HEK293 (cell line): ENCODE data around the gene MYO1D.

Experiments
- CTCF ChIA-PET: fragments of 350-600 bp; formaldehyde crosslinking; extraction: SDS; loops from one replicate; lab custom pipeline; 2021; ENCODE audit warnings: antibody characterized with exemption; lab: Yijun Ruan, JAX
- POLR2A ChIA-PET: fragments of 300-600 bp; formaldehyde crosslinking; extraction: SDS; loops from one replicate; lab custom pipeline; 2020; ENCODE audit warnings: antibody characterized with exemption, inconsistent platforms; lab: Yijun Ruan, JAX
- H3K27ac ChIP-seq: fragments of 200-500 bp; sonication (Bioruptor generic); 2 replicates; pipeline ENCODE4 v1.5.1; 2014; ENCODE audit warnings: low read depth, low read length, control low read depth, inconsistent platforms; ENCODE audit errors: extremely low read depth
- H3K36me3 ChIP-seq, 2 experiments: fragments of 200-500 bp in 1 of 2; sonication (Bioruptor generic) in 1 of 2; 1 replicate in 1 of 2; 2 replicates in 1 of 2; pipeline ENCODE4 v1.5.1; 2014 to 2017; ENCODE audit warnings: inconsistent platforms in 2 of 2, low read length in 2 of 2; ENCODE audit not compliant: control insufficient read depth in 2 of 2, insufficient read depth in 1 of 2
- H3K4me1 ChIP-seq: fragments of 200-500 bp; sonication (Bioruptor generic); 2 replicates; pipeline ENCODE4 v1.5.1; 2014; ENCODE audit warnings: mild to moderate bottlenecking, low read length, inconsistent platforms; ENCODE audit not compliant: control insufficient read depth, insufficient read depth
- H3K4me3 ChIP-seq: 2 replicates; pipeline ENCODE4 v1.5.1; 2011; ENCODE audit warnings: low read depth, mild to moderate bottlenecking, control low read depth, low read length, moderate library complexity
- H3K9me3 ChIP-seq: fragments of 200-500 bp; sonication (Bioruptor generic); 2 replicates; pipeline ENCODE4 v1.5.1; 2014; ENCODE audit warnings: low read depth, low read length, inconsistent platforms; ENCODE audit not compliant: control insufficient read depth, insufficient read depth
- AEBP2 ChIP-seq: fragments of 450-650 bp; formaldehyde crosslinking; IDR thresholded peaks from 2 replicates; pipeline ENCODE4 v1.5.1; 2016; ENCODE audit warnings: missing biosample characterization, missing genetic modification characterization, borderline replicate concordance
- HOXC10 ChIP-seq: sonication (generic); formaldehyde crosslinking; IDR thresholded peaks from 2 replicates; pipeline ENCODE4 v1.8.1; 2023; ENCODE audit warnings: mild to moderate bottlenecking, missing genetic modification reagents
- PBX3 ChIP-seq: sonication (generic); formaldehyde crosslinking; IDR thresholded peaks from 2 replicates; pipeline ENCODE4 v1.8.1; 2022; ENCODE audit warnings: mild to moderate bottlenecking, moderate library complexity, missing genetic modification reagents
- SCRT2 ChIP-seq: fragments of 450-650 bp; formaldehyde crosslinking; IDR thresholded peaks from 2 replicates; pipeline ENCODE4 v1.5.1; 2016; ENCODE audit warnings: missing biosample characterization, missing genetic modification characterization
- SP7 ChIP-seq: fragments of 450-650 bp; formaldehyde crosslinking; IDR thresholded peaks from 2 replicates; pipeline ENCODE4 v1.5.1; 2016; ENCODE audit warnings: missing biosample characterization, missing genetic modification characterization
- YY1 ChIP-seq: fragments of 450-650 bp; formaldehyde crosslinking; IDR thresholded peaks from 2 replicates; pipeline ENCODE4 v1.5.1; 2018; ENCODE audit warnings: missing biosample characterization, missing genetic modification characterization
- ZBTB21 ChIP-seq: fragments of 450-650 bp; formaldehyde crosslinking; IDR thresholded peaks from 2 replicates; pipeline ENCODE4 v1.5.1; 2017; ENCODE audit warnings: missing biosample characterization, missing genetic modification characterization
- ZBTB7A ChIP-seq: fragments of 450-650 bp; formaldehyde crosslinking; IDR thresholded peaks from 2 replicates; pipeline ENCODE4 v1.5.1; 2016; ENCODE audit warnings: low read depth, missing biosample characterization, missing genetic modification characterization
- ZFP3 ChIP-seq: fragments of 450-650 bp; formaldehyde crosslinking; IDR thresholded peaks from 2 replicates; pipeline ENCODE4 v1.5.1; 2016; ENCODE audit warnings: low read depth, missing biosample characterization, missing genetic modification characterization
- ZNF133 ChIP-seq: fragments of 450-650 bp; formaldehyde crosslinking; IDR thresholded peaks from 2 replicates; pipeline ENCODE4 v1.5.1; 2016; ENCODE audit warnings: missing biosample characterization, missing genetic modification characterization
- ZNF157 ChIP-seq: fragments of 450-650 bp; formaldehyde crosslinking; IDR thresholded peaks from 2 replicates; pipeline ENCODE4 v1.5.1; 2016; ENCODE audit warnings: missing biosample characterization, missing genetic modification characterization
- ZNF214 ChIP-seq: fragments of 450-650 bp; formaldehyde crosslinking; IDR thresholded peaks from 2 replicates; pipeline ENCODE4 v1.5.1; 2017; ENCODE audit warnings: missing biosample characterization, mild to moderate bottlenecking, missing genetic modification characterization, borderline replicate concordance
- ZNF23 ChIP-seq: fragments of 450-650 bp; formaldehyde crosslinking; IDR thresholded peaks from 2 replicates; pipeline ENCODE4 v1.5.1; 2016; ENCODE audit warnings: missing biosample characterization, missing genetic modification characterization, borderline replicate concordance
- ZNF324 ChIP-seq: fragments of 450-650 bp; formaldehyde crosslinking; IDR thresholded peaks from 2 replicates; pipeline ENCODE4 v1.5.1; 2016; ENCODE audit warnings: missing biosample characterization, missing genetic modification characterization
- ZNF366 ChIP-seq: fragments of 450-650 bp; formaldehyde crosslinking; conservative IDR thresholded peaks from 2 replicates; pipeline ENCODE4 v1.5.1; 2016; ENCODE audit warnings: missing biosample characterization, missing genetic modification characterization
- ZNF391 ChIP-seq: fragments of 450-650 bp; formaldehyde crosslinking; IDR thresholded peaks from 2 replicates; pipeline ENCODE4 v1.5.1; 2016; ENCODE audit warnings: low read depth, missing biosample characterization, missing genetic modification characterization, borderline replicate concordance
- ZNF433 ChIP-seq: fragments of 450-650 bp; formaldehyde crosslinking; IDR thresholded peaks from 2 replicates; pipeline ENCODE4 v1.5.1; 2016; ENCODE audit warnings: missing biosample characterization, missing genetic modification characterization, low read depth
- ZNF449 ChIP-seq: fragments of 450-650 bp; formaldehyde crosslinking; IDR thresholded peaks from 2 replicates; pipeline ENCODE4 v1.5.1; 2017; ENCODE audit warnings: missing biosample characterization, mild to moderate bottlenecking, missing genetic modification characterization, moderate library complexity
- ZNF514 ChIP-seq: fragments of 450-650 bp; formaldehyde crosslinking; IDR thresholded peaks from 2 replicates; pipeline ENCODE4 v1.5.1; 2016; ENCODE audit warnings: missing biosample characterization, missing genetic modification characterization
- ZNF555 ChIP-seq: fragments of 450-650 bp; formaldehyde crosslinking; conservative IDR thresholded peaks from 2 replicates; pipeline ENCODE4 v1.5.1; 2017; ENCODE audit warnings: missing biosample characterization, mild to moderate bottlenecking, missing genetic modification characterization, inconsistent platforms
- ZNF596 ChIP-seq: fragments of 450-650 bp; IDR thresholded peaks from 2 replicates; pipeline ENCODE4 v1.5.0; 2018; ENCODE audit warnings: missing biosample characterization, mild to moderate bottlenecking, missing genetic modification characterization, moderate library complexity
- ZNF629 ChIP-seq: fragments of 450-650 bp; formaldehyde crosslinking; IDR thresholded peaks from 2 replicates; pipeline ENCODE4 v1.5.1; 2017; ENCODE audit warnings: missing biosample characterization, missing genetic modification characterization
- ZNF707 ChIP-seq: fragments of 450-650 bp; formaldehyde crosslinking; IDR thresholded peaks from 2 replicates; pipeline ENCODE4 v1.5.1; 2016; ENCODE audit warnings: missing biosample characterization, missing genetic modification characterization
- ZNF785 ChIP-seq: fragments of 450-650 bp; formaldehyde crosslinking; IDR thresholded peaks from 2 replicates; pipeline ENCODE4 v1.5.1; 2016; ENCODE audit warnings: missing biosample characterization, missing genetic modification characterization
- ZNF791 ChIP-seq: fragments of 450-650 bp; formaldehyde crosslinking; IDR thresholded peaks from 2 replicates; pipeline ENCODE4 v1.5.1; 2016; ENCODE audit warnings: missing biosample characterization, missing genetic modification characterization
- ZSCAN5A ChIP-seq: fragments of 450-650 bp; formaldehyde crosslinking; IDR thresholded peaks from 2 replicates; pipeline ENCODE4 v1.5.1; 2016; ENCODE audit warnings: missing biosample characterization, missing genetic modification characterization
- TF ChIP-seq, protein P1 (sequence below): fragments of 450-650 bp; formaldehyde crosslinking; IDR thresholded peaks from 2 replicates; pipeline ENCODE4 v1.5.1; 2016; ENCODE audit warnings: missing biosample characterization, missing genetic modification characterization

The MYO1D gene

DNA sequence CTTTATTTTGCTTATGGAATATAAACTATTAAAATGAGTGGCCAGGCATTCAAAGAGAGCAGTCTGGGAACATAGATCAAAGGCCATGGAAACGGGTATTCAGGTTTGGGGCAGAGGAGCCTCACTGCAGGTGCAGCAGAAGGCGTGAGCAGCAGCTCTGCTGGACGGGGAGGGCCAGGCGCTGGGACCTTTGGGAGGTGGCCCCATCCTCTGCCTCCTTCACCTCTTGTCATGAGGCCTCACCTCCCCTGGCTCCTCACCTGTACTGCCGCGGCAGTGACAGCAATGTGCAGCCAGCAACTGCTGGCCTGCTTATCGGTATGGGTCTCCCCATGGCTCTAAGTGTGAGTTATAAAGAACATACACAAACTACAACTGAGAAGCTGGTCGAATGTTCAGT, 280.7 kb downstream of the MYO1D start:
- Histone ChIP-seq H3K4me1 (no peaks in the 10 kb centered on the region), H3K9me3 (no peaks in the 10 kb centered on the region), H3K27ac (no peak overlapping the region), H3K36me3 (no peaks in the 10 kb centered on the region), H3K4me3 (no peak overlapping the region)
- POLR2A ChIA-PET = no interaction called here
- TF ChIP-seq ZNF791 (tag by site-specific recombination) (no peak), SP7 (tag by site-specific recombination) (no peak), ZNF555 (tag by site-specific recombination) (no peak), HOXC10 (CRISPR knock-in tag) (no peak), ZNF785 (tag by site-specific recombination) (no peak), ZFP3 (no peak), ZNF707 (tag by site-specific recombination) (no peak), YY1 (tag by site-specific recombination) (no peak), ZBTB7A (tag by site-specific recombination) (no peak), ZNF629 (no peak), ZNF23 (tag by site-specific recombination) (no peak), ZNF449 (no peak)
- CTCF ChIA-PET = interaction anchor here (0.6 to 0.9 kb wide), 3 partner anchors 84 to 133 kb away, joined by 3 read pairs; no protein-coding TSS in a partner anchor

DNA sequence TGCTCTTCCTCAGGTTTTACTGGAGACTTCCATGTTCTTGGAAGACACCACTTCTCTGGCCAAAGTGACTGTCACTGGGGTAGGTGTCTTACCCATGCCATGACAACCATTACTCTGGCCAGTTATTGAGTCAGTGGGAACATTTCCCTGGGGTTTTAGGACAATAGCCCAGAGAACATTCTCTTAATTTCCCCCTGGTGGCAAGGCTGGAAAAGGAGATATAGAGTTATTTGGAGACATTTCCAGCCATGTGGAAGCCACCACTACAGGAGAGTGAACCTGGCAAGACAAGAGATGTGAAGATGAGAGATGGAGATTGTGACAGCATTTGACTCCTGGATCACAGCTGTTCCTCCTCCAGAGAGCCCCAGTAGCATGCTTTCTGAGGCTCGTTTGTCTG, 283.9 kb downstream of the MYO1D start:
- Histone ChIP-seq H3K4me3 (no peak overlapping the region), H3K4me1 (no peaks in the 10 kb centered on the region), H3K36me3 (no peaks in the 10 kb centered on the region), H3K27ac (no peak overlapping the region), H3K9me3 (no peaks in the 10 kb centered on the region)
- CTCF ChIA-PET = no interaction called here
- POLR2A ChIA-PET = no interaction called here
- TF ChIP-seq ZNF514 (tag by site-specific recombination) (no peak), ZNF157 (no peak), ZBTB21 (tag by site-specific recombination) (no peak), ZSCAN5A (tag by site-specific recombination) (no peak), ZNF391 (tag by site-specific recombination) (no peak), ZNF433 (tag by site-specific recombination) (no peak), PBX3 (CRISPR knock-in tag) (no peak), ZNF133 (tag by site-specific recombination) (no peak), ZNF214 (tag by site-specific recombination) (no peak), ZNF324 (tag by site-specific recombination) (no peak), AEBP2 (tag by site-specific recombination) (no peak), ZNF366 (no peak), SCRT2 (tag by site-specific recombination) (no peak), ZBTB7A (tag by site-specific recombination) (no peak), ZNF596 (no peak)
- TF ChIP-seq, protein P1, sequence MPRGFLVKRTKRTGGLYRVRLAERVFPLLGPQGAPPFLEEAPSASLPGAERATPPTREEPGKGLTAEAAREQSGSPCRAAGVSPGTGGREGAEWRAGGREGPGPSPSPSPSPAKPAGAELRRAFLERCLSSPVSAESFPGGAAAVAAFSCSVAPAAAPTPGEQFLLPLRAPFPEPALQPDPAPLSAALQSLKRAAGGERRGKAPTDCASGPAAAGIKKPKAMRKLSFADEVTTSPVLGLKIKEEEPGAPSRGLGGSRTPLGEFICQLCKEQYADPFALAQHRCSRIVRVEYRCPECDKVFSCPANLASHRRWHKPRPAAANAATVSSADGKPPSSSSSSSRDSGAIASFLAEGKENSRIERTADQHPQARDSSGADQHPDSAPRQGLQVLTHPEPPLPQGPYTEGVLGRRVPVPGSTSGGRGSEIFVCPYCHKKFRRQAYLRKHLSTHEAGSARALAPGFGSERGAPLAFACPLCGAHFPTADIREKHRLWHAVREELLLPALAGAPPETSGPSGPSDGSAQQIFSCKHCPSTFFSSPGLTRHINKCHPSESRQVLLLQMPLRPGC (tag by site-specific recombination) = no peak
